GM23338 (cell line): ENCODE results near the gene WWOX. TPM values are rescaled to one million over a fixed set of nuclear protein-coding genes. Genes with fewer than 3 reads are reported as not detected.

Experiments
- ATAC-seq: fragments of 200-7000 bp; cut with Tn5 transposase; 3 replicates; pipeline ENCODE4 v1.9.1; 2020
- DNase-seq: peaks from one replicate; pipeline ENCODE4 v3.0.0-alpha.2; 2015; ENCODE audit warnings: low spot score
- H2AFZ ChIP-seq: fragments of 200-600 bp; sonication (generic); 2 replicates; pipeline ENCODE4 v1.8.0; 2016; ENCODE audit warnings: antibody characterized with exemption, mild to moderate bottlenecking, moderate library complexity
- H3F3A ChIP-seq: fragments of 200-600 bp; sonication (generic); replicated peaks from 2 replicates; pipeline ENCODE4 v1.8.0; 2017; ENCODE audit warnings: antibody characterized with exemption, mixed run types, low read depth
- H3K27ac ChIP-seq: fragments of 200-600 bp; sonication (generic); 2 replicates; pipeline ENCODE4 v1.6.1; 2016; ENCODE audit warnings: low read depth
- H3K27me3 ChIP-seq: fragments of 200-600 bp; sonication (generic); 2 replicates; pipeline ENCODE4 v1.8.0; 2016; ENCODE audit warnings: mild to moderate bottlenecking, mixed run types, moderate library complexity; ENCODE audit not compliant: insufficient read depth
- H3K36me3 ChIP-seq: fragments of 200-600 bp; sonication (generic); 2 replicates; pipeline ENCODE4 v1.8.0; 2016; ENCODE audit warnings: mild to moderate bottlenecking; ENCODE audit not compliant: insufficient read depth
- H3K4me1 ChIP-seq: fragments of 200-600 bp; sonication (generic); 2 replicates; pipeline ENCODE4 v1.8.0; 2016; ENCODE audit warnings: mild to moderate bottlenecking, moderate library complexity; ENCODE audit not compliant: insufficient read depth
- H3K4me2 ChIP-seq: fragments of 200-600 bp; sonication (generic); 2 replicates; pipeline ENCODE4 v1.7.1; 2017; ENCODE audit warnings: mixed run types
- H3K4me3 ChIP-seq: fragments of 200-600 bp; sonication (generic); 2 replicates; pipeline ENCODE4 v1.6.1; 2016; ENCODE audit warnings: mixed run types
- H3K79me2 ChIP-seq: fragments of 200-600 bp; sonication (generic); replicated peaks from 2 replicates; pipeline ENCODE4 v1.8.0; 2017; ENCODE audit warnings: mild to moderate bottlenecking; ENCODE audit not compliant: insufficient read depth
- H3K9me2 ChIP-seq: fragments of 200-600 bp; sonication (generic); 2 replicates; pipeline ENCODE4 v1.8.0; 2017; ENCODE audit not compliant: insufficient read depth
- H4K20me1 ChIP-seq: fragments of 200-600 bp; sonication (generic); replicated peaks from 2 replicates; pipeline ENCODE4 v1.8.0; 2017; ENCODE audit warnings: mild to moderate bottlenecking; ENCODE audit not compliant: insufficient read depth
- H3K27ac Mint-ChIP-seq: 2 replicates; pipeline ENCODE4 v1.8.0; 2020; ENCODE audit warnings: inconsistent platforms, mild to moderate bottlenecking, moderate library complexity, mixed read lengths
- H3K27me3 Mint-ChIP-seq: 3 replicates; pipeline ENCODE4 v1.8.0; 2022; ENCODE audit warnings: low read depth, mild to moderate bottlenecking, moderate library complexity, mixed read lengths, inconsistent platforms; ENCODE audit not compliant: insufficient read depth, poor library complexity
- H3K36me3 Mint-ChIP-seq: 3 replicates; pipeline ENCODE4 v1.8.0; 2021; ENCODE audit warnings: low read depth, mild to moderate bottlenecking, inconsistent platforms, moderate library complexity, mixed read lengths
- H3K4me1 Mint-ChIP-seq: 3 replicates; pipeline ENCODE4 v1.8.0; 2020; ENCODE audit warnings: mild to moderate bottlenecking, inconsistent platforms, mixed read lengths
- H3K4me3 Mint-ChIP-seq: 3 replicates; pipeline ENCODE4 v1.8.0; 2021; ENCODE audit warnings: moderate library complexity, mild to moderate bottlenecking, inconsistent platforms, mixed read lengths
- H3K9me3 Mint-ChIP-seq: 3 replicates; pipeline ENCODE4 v1.8.0; 2020; ENCODE audit warnings: moderate library complexity, mild to moderate bottlenecking, inconsistent platforms, mixed read lengths
- CREB1 ChIP-seq: fragments of 250-450 bp; sonication (Bioruptor Pico); IDR thresholded peaks from 2 replicates; pipeline ENCODE4 v1.5.0; 2020; ENCODE audit warnings: low read depth, mild to moderate bottlenecking, moderate library complexity
- EZH2 ChIP-seq: fragments of 200-600 bp; sonication (generic); IDR thresholded peaks from one replicate; pipeline ENCODE4 v1.8.0; 2017; ENCODE audit warnings: antibody characterized with exemption, mild to moderate bottlenecking, low read depth; ENCODE audit not compliant: unreplicated experiment
- JUNB ChIP-seq: IDR thresholded peaks from one replicate; pipeline ENCODE4 v1.6.1; 2016; ENCODE audit warnings: antibody characterized with exemption; ENCODE audit not compliant: unreplicated experiment
- NANOG ChIP-seq: IDR thresholded peaks from 2 replicates; pipeline ENCODE4 v1.6.1; 2016; ENCODE audit warnings: antibody characterized with exemption, borderline replicate concordance
- POLR2AphosphoS5 ChIP-seq: IDR thresholded peaks from 2 replicates; pipeline ENCODE4 v1.6.1; 2016; ENCODE audit warnings: antibody characterized with exemption, low read depth
- STAT1 ChIP-seq: IDR thresholded peaks from one replicate; pipeline ENCODE4 v1.6.1; 2016; ENCODE audit warnings: antibody characterized with exemption; ENCODE audit not compliant: unreplicated experiment
- ZNF114 ChIP-seq: fragments of 250-450 bp; sonication (Bioruptor Pico); IDR thresholded peaks from 2 replicates; pipeline ENCODE4 v1.5.0; 2020; ENCODE audit warnings: mild to moderate bottlenecking, moderate library complexity
- polyA plus RNA-seq: library from polyadenylated mRNA; unstranded; fragments of >200 nt; fragmentation: Nextera tagmentation; extraction: Ambion mirVana; gene quantifications from 2 replicates; pipeline ENCODE4 v1.2.1, GENCODE V29; 2016
- total RNA-seq: library from RNA; depleted of rRNA; stranded (reverse); fragments of >200 nt; shearing (Covaris generic); gene quantifications from 2 replicates; pipeline ENCODE4 v1.2.3, GENCODE V29; 2014
- TF ChIP-seq, protein P1 (sequence below): IDR thresholded peaks from 2 replicates; pipeline ENCODE4 v1.6.1; 2016; ENCODE audit warnings: antibody characterized with exemption
- TF ChIP-seq, protein P2 (sequence below): IDR thresholded peaks from one replicate; pipeline ENCODE4 v1.6.1; 2018; ENCODE audit warnings: antibody characterized with exemption; ENCODE audit not compliant: unreplicated experiment

WWOX gene
- total and polyA plus RNA-seq, 2 experiments from 2014 or later, result 10.0 to 19.3 TPM

- TF ChIP-seq, protein P1, sequence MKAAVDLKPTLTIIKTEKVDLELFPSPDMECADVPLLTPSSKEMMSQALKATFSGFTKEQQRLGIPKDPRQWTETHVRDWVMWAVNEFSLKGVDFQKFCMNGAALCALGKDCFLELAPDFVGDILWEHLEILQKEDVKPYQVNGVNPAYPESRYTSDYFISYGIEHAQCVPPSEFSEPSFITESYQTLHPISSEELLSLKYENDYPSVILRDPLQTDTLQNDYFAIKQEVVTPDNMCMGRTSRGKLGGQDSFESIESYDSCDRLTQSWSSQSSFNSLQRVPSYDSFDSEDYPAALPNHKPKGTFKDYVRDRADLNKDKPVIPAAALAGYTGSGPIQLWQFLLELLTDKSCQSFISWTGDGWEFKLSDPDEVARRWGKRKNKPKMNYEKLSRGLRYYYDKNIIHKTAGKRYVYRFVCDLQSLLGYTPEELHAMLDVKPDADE, result no peak
- no peak for TF ChIP-seq ZNF114 (CRISPR knock-in tag)
- TF ChIP-seq POLR2AphosphoS5, result no peak
- TF ChIP-seq NANOG, result no peak
- TF ChIP-seq STAT1, result no peak
- TF ChIP-seq, protein P2, sequence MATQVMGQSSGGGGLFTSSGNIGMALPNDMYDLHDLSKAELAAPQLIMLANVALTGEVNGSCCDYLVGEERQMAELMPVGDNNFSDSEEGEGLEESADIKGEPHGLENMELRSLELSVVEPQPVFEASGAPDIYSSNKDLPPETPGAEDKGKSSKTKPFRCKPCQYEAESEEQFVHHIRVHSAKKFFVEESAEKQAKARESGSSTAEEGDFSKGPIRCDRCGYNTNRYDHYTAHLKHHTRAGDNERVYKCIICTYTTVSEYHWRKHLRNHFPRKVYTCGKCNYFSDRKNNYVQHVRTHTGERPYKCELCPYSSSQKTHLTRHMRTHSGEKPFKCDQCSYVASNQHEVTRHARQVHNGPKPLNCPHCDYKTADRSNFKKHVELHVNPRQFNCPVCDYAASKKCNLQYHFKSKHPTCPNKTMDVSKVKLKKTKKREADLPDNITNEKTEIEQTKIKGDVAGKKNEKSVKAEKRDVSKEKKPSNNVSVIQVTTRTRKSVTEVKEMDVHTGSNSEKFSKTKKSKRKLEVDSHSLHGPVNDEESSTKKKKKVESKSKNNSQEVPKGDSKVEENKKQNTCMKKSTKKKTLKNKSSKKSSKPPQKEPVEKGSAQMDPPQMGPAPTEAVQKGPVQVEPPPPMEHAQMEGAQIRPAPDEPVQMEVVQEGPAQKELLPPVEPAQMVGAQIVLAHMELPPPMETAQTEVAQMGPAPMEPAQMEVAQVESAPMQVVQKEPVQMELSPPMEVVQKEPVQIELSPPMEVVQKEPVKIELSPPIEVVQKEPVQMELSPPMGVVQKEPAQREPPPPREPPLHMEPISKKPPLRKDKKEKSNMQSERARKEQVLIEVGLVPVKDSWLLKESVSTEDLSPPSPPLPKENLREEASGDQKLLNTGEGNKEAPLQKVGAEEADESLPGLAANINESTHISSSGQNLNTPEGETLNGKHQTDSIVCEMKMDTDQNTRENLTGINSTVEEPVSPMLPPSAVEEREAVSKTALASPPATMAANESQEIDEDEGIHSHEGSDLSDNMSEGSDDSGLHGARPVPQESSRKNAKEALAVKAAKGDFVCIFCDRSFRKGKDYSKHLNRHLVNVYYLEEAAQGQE, result no peak
- no peak for TF ChIP-seq JUNB
Observed at GRCh38 chr16:78792952-78793351, 693.5 kb downstream of the WWOX start (continued).

DNA sequence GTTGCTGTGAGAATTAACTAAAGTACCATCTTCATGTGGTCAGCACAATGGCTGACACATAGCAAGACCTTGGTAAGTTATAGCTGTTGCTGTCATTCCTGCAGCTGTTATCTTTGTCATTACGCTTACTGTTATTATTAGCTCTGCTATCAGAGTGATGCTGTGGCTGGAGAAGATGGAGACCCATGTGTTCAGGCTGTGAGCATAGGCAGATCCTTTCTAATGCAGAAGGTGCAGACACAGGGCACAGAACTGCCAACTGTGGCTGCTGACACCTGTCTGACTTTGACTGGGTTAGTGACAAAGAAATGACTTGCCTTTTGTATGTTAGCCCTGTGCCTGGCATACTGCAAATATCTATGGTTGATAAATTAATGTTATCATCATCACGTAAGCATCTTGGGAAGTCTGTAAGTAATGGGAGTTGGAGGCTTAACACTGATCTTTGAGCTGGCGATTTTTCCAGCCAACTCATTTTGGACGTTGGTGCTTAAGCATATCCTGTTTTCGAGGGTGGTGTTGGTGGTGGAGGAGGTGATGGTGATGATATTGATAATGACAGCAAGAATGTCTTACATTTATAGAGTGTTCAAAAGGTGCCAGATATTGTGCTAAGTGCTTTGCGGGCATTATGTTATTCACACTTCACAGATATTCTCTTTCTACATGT lies 695.3 kb downstream of the WWOX start:
- Mint-ChIP-seq H3K27me3 (no peaks in the 10 kb centered on the region), H3K36me3 (no peaks in the 10 kb centered on the region), H3K27ac (no peak overlapping the region), H3K4me1 (no peaks in the 10 kb centered on the region), H3K4me3 (no peak overlapping the region), H3K9me3 (no peaks in the 10 kb centered on the region; the same call in 2 of the 3 replicates)
- Histone ChIP-seq H4K20me1 (no peaks in the 10 kb centered on the region), H3K79me2 (no peaks in the 10 kb centered on the region), H3F3A (no peaks in the 10 kb centered on the region), H3K4me1 (no peaks in the 10 kb centered on the region), H3K27me3 (no peaks in the 10 kb centered on the region), H3K4me2 (no peak overlapping the region), H2AFZ (no peak overlapping the region), H3K36me3 (no peaks in the 10 kb centered on the region), H3K4me3 (no peak overlapping the region), H3K9me2 (peaks cover 10% of the 10 kb centered on the region; the same call in 1 of the 2 replicates), H3K27ac (no peak overlapping the region)
- no peak for TF ChIP-seq JUNB
- no peak for TF ChIP-seq CREB1 (CRISPR knock-in tag)
- no peak for TF ChIP-seq POLR2AphosphoS5
- no peak for TF ChIP-seq STAT1
- TF ChIP-seq, protein P1, result no peak
- no peak for TF ChIP-seq ZNF114 (CRISPR knock-in tag)
- no peak for TF ChIP-seq EZH2
- DNase-seq, result no peak
- ATAC-seq, result no peak
